ENCODE measurements around the gene QKI.

QKI gene

GRCh38 chr6:163516908-163517307, 102.4 kb downstream of the QKI start:
- H3K27ac ChIP-seq, result no peak overlapping the region
- H3K27me3 ChIP-seq (ENCODE audit: control insufficient read depth, insufficient read depth, low read length), result no peaks in the 10 kb centered on the region
- no peak for TF ChIP-seq CTCF (IDR thresholded peaks at IDR 0.05)
- H3K9me3 ChIP-seq (ENCODE audit: control insufficient read depth, low read length), result no peaks in the 10 kb centered on the region
- no peak overlapping the region for H3K9ac ChIP-seq
- peaks cover 6% of the 10 kb centered on the region for H3K4me1 ChIP-seq
- no peaks in the 10 kb centered on the region for H3K36me3 ChIP-seq (ENCODE audit: control insufficient read depth, insufficient read depth, low read length)
- H3K4me2 ChIP-seq (ENCODE audit: low read length), result no peak overlapping the region
- no peak overlapping the region for H3K4me3 ChIP-seq (ENCODE audit: low read depth, low read length)
- H2AFZ ChIP-seq, result no peak overlapping the region
- peaks cover 17% of the 10 kb centered on the region for H3K79me2 ChIP-seq

GRCh38 chr6:163520956-163521355, 106.4 kb downstream of the QKI start:
- Histone ChIP-seq H3K27ac (no peak overlapping the region), H3K36me3 (ENCODE audit: control insufficient read depth, insufficient read depth, low read length) (no peaks in the 10 kb centered on the region), H2AFZ (no peak overlapping the region), H3K9ac (no peak overlapping the region), H3K4me3 (ENCODE audit: low read depth, low read length) (no peak overlapping the region), H3K79me2 (peaks cover 19% of the 10 kb centered on the region), H3K4me2 (ENCODE audit: low read length) (no peak overlapping the region), H3K27me3 (ENCODE audit: control insufficient read depth, insufficient read depth, low read length) (no peaks in the 10 kb centered on the region), H3K9me3 (ENCODE audit: control insufficient read depth, low read length) (no peaks in the 10 kb centered on the region), H3K4me1 (no peaks in the 10 kb centered on the region)
- TF ChIP-seq CTCF (IDR thresholded peaks at IDR 0.05), result no peak

GRCh38 chr6:163522033-163522432, 107.5 kb downstream of the QKI start:
- no peak overlapping the region for H2AFZ ChIP-seq
- H3K36me3 ChIP-seq (ENCODE audit: control insufficient read depth, insufficient read depth, low read length), result no peaks in the 10 kb centered on the region
- no peak for TF ChIP-seq CTCF (IDR thresholded peaks at IDR 0.05)
- H3K9me3 ChIP-seq (ENCODE audit: control insufficient read depth, low read length), result no peaks in the 10 kb centered on the region
- H3K4me1 ChIP-seq, result peaks cover 6% of the 10 kb centered on the region
- H3K4me2 ChIP-seq (ENCODE audit: low read length), result no peak overlapping the region
- H3K4me3 ChIP-seq (ENCODE audit: low read depth, low read length), result no peak overlapping the region
- no peaks in the 10 kb centered on the region for H3K27me3 ChIP-seq (ENCODE audit: control insufficient read depth, insufficient read depth, low read length)
- H3K79me2 ChIP-seq, result peaks cover 17% of the 10 kb centered on the region
- no peak overlapping the region for H3K27ac ChIP-seq
- H3K9ac ChIP-seq, result no peak overlapping the region

- no peak overlapping the region for H3K4me3 ChIP-seq (ENCODE audit: low read depth, low read length)
- no peak overlapping the region for H2AFZ ChIP-seq
- H3K36me3 ChIP-seq (ENCODE audit: control insufficient read depth, insufficient read depth, low read length), result no peaks in the 10 kb centered on the region
- H3K4me1 ChIP-seq, result peaks cover 12% of the 10 kb centered on the region
- no peaks in the 10 kb centered on the region for H3K9me3 ChIP-seq (ENCODE audit: control insufficient read depth, low read length)
- H3K27ac ChIP-seq, result no peak overlapping the region
- H3K79me2 ChIP-seq, result peaks cover 16% of the 10 kb centered on the region
- TF ChIP-seq CTCF (IDR thresholded peaks at IDR 0.05), result no peak
- H3K9ac ChIP-seq, result no peak overlapping the region
- no peak overlapping the region for H3K4me2 ChIP-seq (ENCODE audit: low read length)
- H3K27me3 ChIP-seq (ENCODE audit: control insufficient read depth, insufficient read depth, low read length), result no peaks in the 10 kb centered on the region
These were observed 111.4 kb downstream of the QKI start for GRCh38 chr6:163525926-163526325.

- no peak for TF ChIP-seq CTCF (IDR thresholded peaks at IDR 0.05)
- Histone ChIP-seq H2AFZ (no peak overlapping the region), H3K4me1 (peaks cover 14% of the 10 kb centered on the region), H3K9me3 (ENCODE audit: control insufficient read depth, low read length) (no peaks in the 10 kb centered on the region), H3K27me3 (ENCODE audit: control insufficient read depth, insufficient read depth, low read length) (no peaks in the 10 kb centered on the region), H3K4me3 (ENCODE audit: low read depth, low read length) (no peak overlapping the region), H3K27ac (no peak overlapping the region), H3K36me3 (ENCODE audit: control insufficient read depth, insufficient read depth, low read length) (no peaks in the 10 kb centered on the region), H3K4me2 (ENCODE audit: low read length) (no peak overlapping the region), H3K79me2 (peaks cover 17% of the 10 kb centered on the region), H3K9ac (no peak overlapping the region)
These were observed 111.8 kb downstream of the QKI start for GRCh38 chr6:163526346-163526745.

All from parathyroid adenoma (tissue), 2 donors.